Upper lobe of right lung (tissue), 1 donor: ENCODE data around the gene SHISA7. TPM values are rescaled to one million over a fixed set of nuclear protein-coding genes. Genes with fewer than 3 reads are reported as not detected.
"Not testable (repeated sequence)": the region's sequence is repeated elsewhere in the genome, so short reads cannot be mapped to it uniquely, and the experiment has no call there.

Experiments used
- ATAC-seq: fragments of 200-7000 bp; cut with Tn5 transposase; one replicate; pipeline ENCODE4 v1.9.1; 2020; ENCODE audit warnings: mild to moderate bottlenecking, moderate library complexity
- DNase-seq: peaks from one replicate; pipeline ENCODE4 v3.0.0-alpha.2; 2020
- H3K27ac ChIP-seq: fragments of 200-600 bp; one replicate; pipeline ENCODE4 v1.8.0; 2022
- H3K27me3 ChIP-seq: fragments of 200-600 bp; one replicate; pipeline ENCODE4 v1.8.0; 2022; ENCODE audit warnings: mild to moderate bottlenecking
- H3K36me3 ChIP-seq: fragments of 200-600 bp; one replicate; pipeline ENCODE4 v1.8.0; 2022
- H3K4me1 ChIP-seq: fragments of 200-600 bp; one replicate; pipeline ENCODE4 v1.8.0; 2022
- H3K4me3 ChIP-seq: fragments of 200-600 bp; one replicate; pipeline ENCODE4 v1.8.0; 2022; ENCODE audit warnings: mild to moderate bottlenecking
- H3K9me3 ChIP-seq: fragments of 200-600 bp; one replicate; pipeline ENCODE4 v1.8.0; 2022
- intact Hi-C: fragments of 100-400 bp; cut with DNase I; formaldehyde crosslinking; loops from one replicate; pipeline ENCODE4 v1.11.0; 2022
- total RNA-seq: library from RNA; stranded (reverse); fragmentation: NEBNext Ultra II Directional; extraction: Animal tissue kit (Norgen Biotek cat#: 25700); gene quantifications from one replicate; pipeline ENCODE4 v1.2.1, GENCODE V29; 2021
- TF ChIP-seq, protein P1 (sequence below): fragments of 200-600 bp; IDR thresholded peaks from one replicate; pipeline ENCODE4 v1.8.0; 2022; ENCODE audit warnings: antibody characterized with exemption
- donor health status: DM: no; HTN: yes; CAD: no; lungs with severe emphysema.

Gene SHISA7
- total RNA-seq, 1 donor from 2014 or later: not detected

DNA sequence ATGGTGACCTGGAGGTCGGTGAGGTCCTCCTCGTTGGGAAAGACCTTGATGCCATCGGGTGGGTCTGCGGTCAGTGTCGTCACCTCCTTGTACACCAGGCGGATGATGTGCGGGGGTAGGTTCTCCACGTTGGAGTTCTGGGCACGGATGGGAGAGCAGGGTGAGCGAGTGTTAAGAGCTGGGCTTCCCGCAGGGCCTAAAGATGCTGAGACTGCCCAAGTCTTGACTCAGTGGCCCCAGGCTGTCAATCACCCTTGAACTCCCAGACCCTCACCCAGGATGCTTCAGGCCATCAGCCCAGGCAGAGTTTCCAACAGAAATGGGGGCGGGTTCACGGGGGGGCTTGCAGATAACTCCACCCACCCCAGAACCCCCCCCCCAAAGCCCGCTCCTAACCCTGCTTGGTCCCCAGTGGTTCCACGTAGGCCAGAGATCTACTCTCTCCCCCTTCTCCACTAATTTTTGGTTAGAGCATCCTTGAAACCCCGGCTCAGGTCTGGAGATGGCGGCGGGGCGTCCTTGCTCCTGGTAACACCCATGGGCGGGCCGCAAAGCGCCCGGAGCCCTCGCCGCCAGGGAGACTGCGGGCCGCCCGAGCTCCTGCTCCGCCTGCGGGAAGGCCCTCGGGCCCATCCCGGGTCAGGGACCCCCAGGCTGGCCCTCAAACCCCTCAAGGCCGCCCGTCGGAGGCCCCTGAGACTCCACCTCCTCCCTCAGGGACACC, 36.1 kb downstream of the SHISA7 start:
- peaks cover 16% of the 10 kb centered on the region for H3K4me1 ChIP-seq
- H3K4me3 ChIP-seq: peak overlapping the region; percentile 68
- no peaks in the 10 kb centered on the region for H3K9me3 ChIP-seq
- DNase-seq: peak; percentile 77
- peaks cover 20% of the 10 kb centered on the region for H3K36me3 ChIP-seq
- TF ChIP-seq, protein P1, sequence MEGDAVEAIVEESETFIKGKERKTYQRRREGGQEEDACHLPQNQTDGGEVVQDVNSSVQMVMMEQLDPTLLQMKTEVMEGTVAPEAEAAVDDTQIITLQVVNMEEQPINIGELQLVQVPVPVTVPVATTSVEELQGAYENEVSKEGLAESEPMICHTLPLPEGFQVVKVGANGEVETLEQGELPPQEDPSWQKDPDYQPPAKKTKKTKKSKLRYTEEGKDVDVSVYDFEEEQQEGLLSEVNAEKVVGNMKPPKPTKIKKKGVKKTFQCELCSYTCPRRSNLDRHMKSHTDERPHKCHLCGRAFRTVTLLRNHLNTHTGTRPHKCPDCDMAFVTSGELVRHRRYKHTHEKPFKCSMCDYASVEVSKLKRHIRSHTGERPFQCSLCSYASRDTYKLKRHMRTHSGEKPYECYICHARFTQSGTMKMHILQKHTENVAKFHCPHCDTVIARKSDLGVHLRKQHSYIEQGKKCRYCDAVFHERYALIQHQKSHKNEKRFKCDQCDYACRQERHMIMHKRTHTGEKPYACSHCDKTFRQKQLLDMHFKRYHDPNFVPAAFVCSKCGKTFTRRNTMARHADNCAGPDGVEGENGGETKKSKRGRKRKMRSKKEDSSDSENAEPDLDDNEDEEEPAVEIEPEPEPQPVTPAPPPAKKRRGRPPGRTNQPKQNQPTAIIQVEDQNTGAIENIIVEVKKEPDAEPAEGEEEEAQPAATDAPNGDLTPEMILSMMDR: no peak
- intact Hi-C loops: no loop called here
- H3K27me3 ChIP-seq: no peaks in the 10 kb centered on the region
- peak overlapping the region; percentile 98 for H3K27ac ChIP-seq
- peak; percentile 6 for ATAC-seq

DNA sequence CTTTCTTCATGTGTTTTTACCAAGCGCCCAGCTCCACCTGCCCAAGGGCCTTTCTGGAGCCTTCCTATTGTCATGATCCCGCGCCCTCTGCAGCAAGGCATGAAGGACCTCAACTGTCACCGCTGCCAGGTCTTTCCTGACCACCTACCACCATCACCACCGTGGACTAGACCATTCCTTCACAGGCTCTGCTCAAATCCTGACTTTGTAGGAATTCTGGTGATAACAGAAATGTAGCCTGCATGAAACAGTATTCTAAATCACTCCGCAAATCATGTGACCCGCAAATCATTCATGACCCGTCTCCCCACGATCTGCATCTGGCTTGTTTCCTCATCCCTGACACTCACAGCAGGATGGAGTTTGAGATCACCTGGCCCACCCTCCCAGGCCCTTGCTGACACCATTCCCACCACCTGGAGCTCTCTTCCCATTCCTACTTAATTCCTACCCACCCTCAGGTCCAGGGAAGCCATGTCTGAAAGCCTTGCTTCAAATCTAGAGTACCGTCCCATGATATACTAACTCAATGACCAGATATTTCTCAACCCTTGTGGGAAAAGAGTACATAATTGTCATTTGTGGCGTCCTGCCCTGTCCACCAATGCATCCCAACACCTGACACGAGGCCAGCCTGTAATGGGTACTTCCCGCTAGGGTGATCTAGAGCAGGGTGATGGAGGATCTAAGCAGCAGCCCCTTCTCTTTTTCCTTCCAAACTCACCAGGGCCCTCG, 36.8 kb downstream of the SHISA7 start:
- Histone ChIP-seq H3K9me3 (no peaks in the 10 kb centered on the region), H3K27ac (no peak overlapping the region), H3K27me3 (no peaks in the 10 kb centered on the region), H3K4me1 (peaks cover 16% of the 10 kb centered on the region), H3K4me3 (peak overlapping the region; percentile 68), H3K36me3 (peaks cover 20% of the 10 kb centered on the region)
- DNase-seq: no peak
- TF ChIP-seq, protein P1: no peak
- intact Hi-C loops: no loop called here
- ATAC-seq: no peak

DNA sequence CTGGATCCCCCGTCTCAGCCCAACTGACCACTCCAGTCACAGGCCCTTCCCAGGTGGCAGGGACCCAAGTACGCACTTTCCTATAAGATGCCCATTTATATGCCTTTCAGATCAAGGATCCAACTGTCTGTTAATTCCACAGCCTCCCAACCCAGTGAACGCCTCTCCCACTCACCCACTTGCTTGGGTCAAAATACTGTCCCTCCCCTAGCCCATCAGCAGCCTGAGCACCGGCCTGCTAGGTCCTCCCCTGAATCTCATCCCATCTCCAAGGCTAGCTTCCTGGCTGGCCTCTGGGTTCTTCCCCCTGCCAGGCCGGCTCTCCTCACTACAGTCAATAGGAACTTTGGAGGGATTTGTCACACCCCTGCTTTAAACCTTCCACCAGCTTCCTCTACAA, 37.5 kb downstream of the SHISA7 start:
- intact Hi-C loops: no loop called here
- ATAC-seq (no peak), DNase-seq (no peak)
- Histone ChIP-seq H3K9me3 (no peaks in the 10 kb centered on the region), H3K4me3 (no peak overlapping the region), H3K36me3 (peaks cover 25% of the 10 kb centered on the region), H3K27me3 (no peaks in the 10 kb centered on the region), H3K27ac (no peak overlapping the region), H3K4me1 (peaks cover 16% of the 10 kb centered on the region)
- TF ChIP-seq, protein P1: no peak

DNA sequence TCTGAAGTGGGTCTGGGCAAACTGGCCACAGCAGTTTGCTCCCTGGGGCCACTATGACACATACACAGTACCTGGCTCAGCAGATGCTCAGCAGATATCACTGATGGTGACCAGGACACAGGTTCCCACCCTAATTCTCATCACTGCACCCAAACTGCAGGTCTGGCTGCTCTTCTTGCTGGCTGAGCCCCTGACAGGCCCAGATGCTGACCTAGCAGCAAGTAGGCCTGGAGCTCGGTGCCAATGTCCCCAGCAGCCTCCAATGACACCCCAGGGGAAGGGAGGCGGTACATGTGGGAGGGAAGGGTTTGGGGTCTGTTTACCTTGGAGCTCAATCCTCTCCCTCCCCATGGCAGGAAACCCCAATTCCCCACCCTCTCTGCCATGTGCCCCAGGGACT, 40.6 kb downstream of the SHISA7 start:
- TF ChIP-seq, protein P1: no peak
- Histone ChIP-seq H3K4me1 (peaks cover 16% of the 10 kb centered on the region), H3K27me3 (no peaks in the 10 kb centered on the region), H3K27ac (no peak overlapping the region), H3K9me3 (no peaks in the 10 kb centered on the region), H3K4me3 (no peak overlapping the region), H3K36me3 (peaks cover 33% of the 10 kb centered on the region)
- intact Hi-C loops: no loop called here
- DNase-seq (no peak), ATAC-seq (no peak)

DNA sequence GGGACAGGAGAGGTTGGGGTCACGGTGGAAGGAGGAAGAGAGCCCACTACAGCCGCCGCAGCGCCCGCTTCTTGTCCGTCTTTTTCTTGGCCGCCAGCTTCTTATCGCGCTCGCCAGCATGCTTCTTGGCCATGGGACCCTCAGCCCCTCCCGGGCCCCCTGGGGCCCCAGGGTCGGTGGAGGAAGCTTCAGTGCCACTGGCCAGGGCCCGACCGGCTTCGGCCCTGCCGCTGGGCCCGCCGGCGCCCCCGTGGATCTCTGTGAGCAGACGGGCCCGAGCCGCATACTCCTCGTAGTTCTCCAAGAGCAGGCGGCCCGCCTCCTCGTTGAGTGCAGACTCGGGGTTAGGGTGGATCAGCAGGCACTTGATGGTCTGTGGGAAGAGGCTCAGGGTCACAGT, 41.7 kb downstream of the SHISA7 start:
- H3K27ac ChIP-seq, H3K9me3 ChIP-seq, H3K27me3 ChIP-seq, intact Hi-C loops, ATAC-seq, H3K4me3 ChIP-seq, H3K4me1 ChIP-seq, DNase-seq: not testable (repeated sequence)
- peaks cover 33% of the 10 kb centered on the region for H3K36me3 ChIP-seq
